ENCODE measurements around the gene AZGP1. TPM values are rescaled to one million over a fixed set of nuclear protein-coding genes. Genes with fewer than 3 reads are reported as not detected.
A peak's percentile ranks its signal among the peaks of the same experiment; 100 is the strongest.

AZGP1 gene
- polyA plus RNA-seq, 1 of the 3 experiments (the other 2 are of a cell fraction): not detected

DNA sequence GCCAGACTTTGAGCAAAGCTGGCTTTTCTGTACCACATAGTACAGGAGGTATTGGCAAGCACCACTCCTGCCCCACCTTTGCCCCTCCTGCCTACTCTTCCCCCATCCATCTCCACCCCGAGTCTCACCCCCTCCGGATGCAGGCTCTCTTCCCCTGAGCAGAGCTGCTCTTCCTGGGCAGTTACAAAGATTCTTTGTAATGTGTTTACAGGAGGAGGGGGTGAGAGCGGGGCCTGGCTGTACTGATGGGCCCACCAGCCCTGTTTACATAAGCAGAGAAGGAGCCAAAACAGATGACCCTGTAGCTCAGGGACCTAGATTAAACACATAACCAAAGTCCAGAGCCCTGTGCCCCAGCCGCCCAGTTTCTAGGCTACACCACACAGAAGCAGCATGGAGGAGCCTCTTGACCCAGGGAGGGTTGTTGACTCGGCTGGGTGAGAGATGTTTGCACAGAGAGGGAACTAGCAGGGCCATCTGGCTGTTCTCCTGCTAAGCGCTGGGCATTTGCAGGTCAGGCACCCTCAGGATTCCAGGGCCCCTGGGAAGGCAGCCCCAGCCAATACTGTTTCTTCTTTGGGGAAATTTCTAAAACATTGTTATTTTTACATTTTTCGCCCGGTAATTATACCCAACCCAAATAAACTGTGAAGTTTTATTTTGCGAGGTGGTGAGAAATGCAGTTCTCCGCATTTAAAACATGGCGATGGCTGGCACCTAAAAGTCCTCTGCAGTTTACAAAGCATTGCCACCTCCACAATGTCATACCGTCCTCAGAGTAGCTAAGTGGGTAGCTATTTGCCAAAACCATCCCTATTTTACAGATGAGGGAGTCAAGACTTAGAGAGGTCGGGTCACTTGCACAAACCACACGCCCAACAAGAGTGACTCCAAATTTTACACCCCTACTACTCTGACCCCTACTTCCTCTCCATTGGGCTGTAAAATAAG is 28.2 kb upstream of the AZGP1 start:
- no peaks in the 10 kb centered on the region for H4K20me1 ChIP-seq (ENCODE audit: insufficient read depth)
- no peaks in the 10 kb centered on the region for H3K79me2 ChIP-seq (ENCODE audit: insufficient read depth)
- peak; percentile 36 for DNase-seq
- no peaks in the 10 kb centered on the region for H3K36me3 ChIP-seq (replicated peaks in 1 of 2; ENCODE audit: control insufficient read depth in 1 of 2, insufficient read depth in 2 of 2, low read length in 1 of 2)
- no peaks in the 10 kb centered on the region for H3F3A ChIP-seq (replicated peaks; ENCODE audit: insufficient read depth)
- H3K9ac ChIP-seq: no peak overlapping the region
- ChIA-PET CTCF (interaction anchor here (1.0 to 3.4 kb wide), 5 partner anchors 11 to 127 kb away, joined by 3 to 28 read pairs (median 4); no protein-coding TSS in a partner anchor), POLR2A (interaction anchor here (1.2 kb wide), 1 partner anchor 11 kb away, joined by 5 read pairs; the partner anchor contains the start of gene ZKSCAN1)
- no peaks in the 10 kb centered on the region for H3K9me2 ChIP-seq
- 71% methylated on average over 14 of the region's 14 CpGs for WGBS (ENCODE audit: low lambda C conversion rate)
- no peaks in the 10 kb centered on the region for H3K9me3 ChIP-seq
- H3K4me2 ChIP-seq: no peak overlapping the region
- H3K4me3 ChIP-seq (ENCODE audit: low read depth in 2 of 2, low read length in 1 of 2): no peak overlapping the region
- no peaks in the 10 kb centered on the region; a peak in 1 of 4 replicates for H3K4me1 ChIP-seq (ENCODE audit: control insufficient read depth in 1 of 2, insufficient read depth in 2 of 2, low read depth in 1 of 2, low read length in 1 of 2)
- H2AFZ ChIP-seq (ENCODE audit: low read depth): no peak overlapping the region
- no peaks in the 10 kb centered on the region for H3K27me3 ChIP-seq (ENCODE audit: insufficient read depth)
- TF ChIP-seq NFIC (IDR thresholded peaks at IDR 0.05; ENCODE audit: borderline replicate concordance) (no peak), RFX5 (IDR thresholded peaks at IDR 0.05; ENCODE audit: low read length) (no peak), POLR2AphosphoS5 (IDR thresholded peaks at IDR 0.05; ENCODE audit: low read depth, low read length) (no peak), EP300 (IDR thresholded peaks at IDR 0.05; ENCODE audit: borderline replicate concordance in 1 of 2, low read depth in 1 of 2, low read length in 1 of 2) (no peak), FOXM1 (IDR thresholded peaks at IDR 0.05; ENCODE audit: low read depth) (no peak), SIN3A (IDR thresholded peaks at IDR 0.05; ENCODE audit: borderline replicate concordance, low read depth, low read length) (no peak), GABPA (IDR thresholded peaks at IDR 0.05; ENCODE audit: low read depth) (no peak), SMC3 (IDR thresholded peaks at IDR 0.05; ENCODE audit: low read depth, low read length) (no peak)
- TF ChIP-seq, protein P1, sequence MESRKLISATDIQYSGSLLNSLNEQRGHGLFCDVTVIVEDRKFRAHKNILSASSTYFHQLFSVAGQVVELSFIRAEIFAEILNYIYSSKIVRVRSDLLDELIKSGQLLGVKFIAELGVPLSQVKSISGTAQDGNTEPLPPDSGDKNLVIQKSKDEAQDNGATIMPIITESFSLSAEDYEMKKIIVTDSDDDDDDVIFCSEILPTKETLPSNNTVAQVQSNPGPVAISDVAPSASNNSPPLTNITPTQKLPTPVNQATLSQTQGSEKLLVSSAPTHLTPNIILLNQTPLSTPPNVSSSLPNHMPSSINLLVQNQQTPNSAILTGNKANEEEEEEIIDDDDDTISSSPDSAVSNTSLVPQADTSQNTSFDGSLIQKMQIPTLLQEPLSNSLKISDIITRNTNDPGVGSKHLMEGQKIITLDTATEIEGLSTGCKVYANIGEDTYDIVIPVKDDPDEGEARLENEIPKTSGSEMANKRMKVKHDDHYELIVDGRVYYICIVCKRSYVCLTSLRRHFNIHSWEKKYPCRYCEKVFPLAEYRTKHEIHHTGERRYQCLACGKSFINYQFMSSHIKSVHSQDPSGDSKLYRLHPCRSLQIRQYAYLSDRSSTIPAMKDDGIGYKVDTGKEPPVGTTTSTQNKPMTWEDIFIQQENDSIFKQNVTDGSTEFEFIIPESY (IDR thresholded peaks at IDR 0.05; ENCODE audit: borderline replicate concordance, low read depth): no peak
- H3K27ac ChIP-seq (ENCODE audit: low read depth in 2 of 2, low read length in 1 of 2): no peak overlapping the region

DNA sequence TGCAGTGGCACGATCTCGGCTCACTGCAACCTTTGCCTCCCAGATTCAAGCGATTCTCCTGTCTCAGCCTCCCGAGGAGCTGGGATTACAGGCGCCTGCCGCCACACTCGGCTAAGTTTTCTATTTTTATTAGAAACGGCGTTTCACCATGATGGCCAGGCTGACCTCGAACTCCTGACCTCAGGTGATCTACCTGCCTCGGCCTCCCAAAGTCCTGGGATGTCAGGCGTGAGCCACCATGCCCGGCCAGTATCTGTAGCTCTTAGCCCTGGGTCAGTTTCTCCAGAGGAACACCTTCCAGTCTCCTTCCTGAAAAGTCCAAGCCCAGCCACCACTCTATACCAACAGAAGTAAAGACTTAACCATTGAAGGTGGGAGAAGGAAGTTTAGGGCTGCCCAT is 24.4 kb upstream of the AZGP1 start:
- CTCF ChIA-PET: interaction anchor here (1.0 to 1.1 kb wide), 2 partner anchors 10 to 80 kb away, joined by 3 to 4 read pairs; no protein-coding TSS in a partner anchor
- no peaks in the 10 kb centered on the region for H3K79me2 ChIP-seq (ENCODE audit: insufficient read depth)
- POLR2A ChIA-PET: interaction anchor here (0.8 kb wide), 1 partner anchor 15 kb away, joined by 4 read pairs; the partner anchor contains the start of gene ZKSCAN1
- DNase-seq: no peak
- no peaks in the 10 kb centered on the region for H4K20me1 ChIP-seq (ENCODE audit: insufficient read depth)
- H3K27ac ChIP-seq (ENCODE audit: low read depth in 2 of 2, low read length in 1 of 2): no peak overlapping the region
- no peak overlapping the region for H2AFZ ChIP-seq (ENCODE audit: low read depth)
- TF ChIP-seq RCOR1 (IDR thresholded peaks at IDR 0.05; ENCODE audit: low read length) (no peak), SIN3A (IDR thresholded peaks at IDR 0.05; ENCODE audit: borderline replicate concordance, low read depth, low read length) (no peak), FOSL2 (IDR thresholded peaks at IDR 0.05; ENCODE audit: borderline replicate concordance, low read depth) (no peak), SMC3 (IDR thresholded peaks at IDR 0.05; ENCODE audit: low read depth, low read length) (no peak), GABPA (IDR thresholded peaks at IDR 0.05; ENCODE audit: low read depth) (no peak), NFIC (IDR thresholded peaks at IDR 0.05; ENCODE audit: borderline replicate concordance) (no peak)
- TF ChIP-seq, protein P1 (IDR thresholded peaks at IDR 0.05; ENCODE audit: borderline replicate concordance, low read depth): no peak
- TF ChIP-seq, protein P2, sequence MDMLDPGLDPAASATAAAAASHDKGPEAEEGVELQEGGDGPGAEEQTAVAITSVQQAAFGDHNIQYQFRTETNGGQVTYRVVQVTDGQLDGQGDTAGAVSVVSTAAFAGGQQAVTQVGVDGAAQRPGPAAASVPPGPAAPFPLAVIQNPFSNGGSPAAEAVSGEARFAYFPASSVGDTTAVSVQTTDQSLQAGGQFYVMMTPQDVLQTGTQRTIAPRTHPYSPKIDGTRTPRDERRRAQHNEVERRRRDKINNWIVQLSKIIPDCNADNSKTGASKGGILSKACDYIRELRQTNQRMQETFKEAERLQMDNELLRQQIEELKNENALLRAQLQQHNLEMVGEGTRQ (IDR thresholded peaks at IDR 0.05; ENCODE audit: borderline replicate concordance, low read depth, low read length): no peak
- peaks cover 7% of the 10 kb centered on the region; the same call in 1 of the 2 replicates for H3K27me3 ChIP-seq (ENCODE audit: insufficient read depth)
- H3K4me3 ChIP-seq (ENCODE audit: low read depth in 2 of 2, low read length in 1 of 2): no peak overlapping the region
- no peak overlapping the region for H3K4me2 ChIP-seq
- H3K36me3 ChIP-seq (replicated peaks in 1 of 2; ENCODE audit: control insufficient read depth in 1 of 2, insufficient read depth in 2 of 2, low read length in 1 of 2): no peaks in the 10 kb centered on the region
- H3F3A ChIP-seq (replicated peaks; ENCODE audit: insufficient read depth): no peaks in the 10 kb centered on the region
- H3K9me2 ChIP-seq: no peaks in the 10 kb centered on the region
- WGBS (ENCODE audit: low lambda C conversion rate): 77% methylated on average over 13 of the region's 13 CpGs
- H3K4me1 ChIP-seq (ENCODE audit: control insufficient read depth in 1 of 2, insufficient read depth in 2 of 2, low read depth in 1 of 2, low read length in 1 of 2): no peaks in the 10 kb centered on the region; a peak in 1 of 4 replicates
- no peaks in the 10 kb centered on the region for H3K9me3 ChIP-seq
- H3K9ac ChIP-seq: no peak overlapping the region

Measured in SK-N-SH (cell line).